Parathyroid adenoma (tissue), 2 donors: Measurements from ENCODE around the gene RRP12.

ENCODE experiments used
- H2AFZ ChIP-seq: fragments of 300-600 bp; sonication (generic); one replicate; pipeline ENCODE4 v1.7.0; 2017; ENCODE audit warnings: antibody characterized with exemption, mild to moderate bottlenecking
- H3K27ac ChIP-seq: fragments of 300-600 bp; sonication (generic); one replicate; pipeline ENCODE4 v1.7.0; 2017
- H3K27me3 ChIP-seq: fragments of 300-600 bp; sonication (generic); one replicate; pipeline ENCODE4 v1.7.0; 2017; ENCODE audit warnings: low read length; ENCODE audit not compliant: control insufficient read depth, insufficient read depth
- H3K36me3 ChIP-seq: fragments of 300-600 bp; sonication (generic); one replicate; pipeline ENCODE4 v1.7.0; 2017; ENCODE audit warnings: low read length; ENCODE audit not compliant: control insufficient read depth, insufficient read depth
- H3K4me1 ChIP-seq: fragments of 300-600 bp; sonication (generic); one replicate; pipeline ENCODE4 v1.7.0; 2017; ENCODE audit warnings: control low read depth
- H3K4me2 ChIP-seq: fragments of 300-600 bp; sonication (generic); one replicate; pipeline ENCODE4 v1.7.0; 2017; ENCODE audit warnings: low read length
- H3K4me3 ChIP-seq: fragments of 300-600 bp; sonication (generic); one replicate; pipeline ENCODE4 v1.7.0; 2017; ENCODE audit warnings: low read depth, low read length
- H3K79me2 ChIP-seq: fragments of 300-600 bp; sonication (generic); one replicate; pipeline ENCODE4 v1.7.0; 2017; ENCODE audit warnings: control low read depth
- H3K9ac ChIP-seq: fragments of 300-600 bp; sonication (generic); one replicate; pipeline ENCODE4 v1.7.0; 2017; ENCODE audit warnings: mild to moderate bottlenecking
- H3K9me3 ChIP-seq: fragments of 300-600 bp; sonication (generic); one replicate; pipeline ENCODE4 v1.7.0; 2017; ENCODE audit warnings: low read length; ENCODE audit not compliant: control insufficient read depth
- TF ChIP-seq, protein P1 (sequence below): fragments of 300-600 bp; sonication (generic); IDR thresholded peaks from one replicate; pipeline ENCODE4 v1.7.0; 2017; ENCODE audit warnings: antibody characterized with exemption, mild to moderate bottlenecking
- donor health status: primary hyperparathyroidism.

RRP12 gene

DNA sequence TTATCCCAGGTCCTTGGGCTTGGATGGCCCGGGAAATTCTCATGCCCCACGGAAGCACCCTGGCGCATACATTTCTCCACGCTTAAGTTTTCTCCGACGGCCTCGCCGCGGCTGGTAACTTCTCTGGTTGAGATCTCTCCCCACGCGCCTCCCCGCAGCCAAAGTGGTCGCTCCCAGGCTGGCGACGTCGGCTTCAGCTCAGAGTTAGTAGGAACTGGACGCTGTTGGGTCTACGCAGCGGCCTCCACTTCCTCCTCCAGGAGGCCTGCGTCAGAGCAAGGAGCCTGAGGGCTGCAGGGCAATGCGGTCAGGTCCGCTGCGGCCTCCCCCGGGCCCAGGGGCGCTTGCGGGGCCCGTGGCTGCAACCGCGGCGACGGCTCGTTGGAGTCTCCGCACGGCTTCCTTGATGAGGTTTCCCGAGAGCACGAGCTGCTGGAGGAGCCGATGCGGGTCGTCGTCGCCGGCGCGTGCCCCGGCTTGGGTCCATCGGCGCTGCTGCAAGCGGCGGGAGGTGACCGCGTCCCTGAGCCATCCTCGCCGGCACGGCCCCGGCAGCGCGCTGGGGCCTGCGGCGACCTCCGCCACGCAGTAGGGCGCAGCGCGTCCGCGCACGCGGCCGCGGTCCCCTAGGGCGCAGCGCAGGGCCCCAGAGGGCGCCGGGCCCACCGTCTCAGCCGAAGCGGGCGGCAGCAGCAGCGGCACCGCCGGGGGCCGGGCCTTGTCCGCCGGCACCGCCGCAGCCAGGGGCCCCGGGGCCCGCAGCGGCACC is 67.4 kb downstream of the RRP12 start:
- Histone ChIP-seq H3K27me3 (no peaks in the 10 kb centered on the region), H3K4me2 (peak overlapping the region; percentile 92), H3K4me1 (peaks cover 22% of the 10 kb centered on the region), H3K79me2 (peaks cover 7% of the 10 kb centered on the region), H3K27ac (peak overlapping the region; percentile 97), H3K4me3 (peak overlapping the region; percentile 84), H3K9me3 (no peaks in the 10 kb centered on the region), H3K9ac (no peak overlapping the region), H3K36me3 (no peaks in the 10 kb centered on the region), H2AFZ (peak overlapping the region; percentile 88)
- TF ChIP-seq, protein P1, sequence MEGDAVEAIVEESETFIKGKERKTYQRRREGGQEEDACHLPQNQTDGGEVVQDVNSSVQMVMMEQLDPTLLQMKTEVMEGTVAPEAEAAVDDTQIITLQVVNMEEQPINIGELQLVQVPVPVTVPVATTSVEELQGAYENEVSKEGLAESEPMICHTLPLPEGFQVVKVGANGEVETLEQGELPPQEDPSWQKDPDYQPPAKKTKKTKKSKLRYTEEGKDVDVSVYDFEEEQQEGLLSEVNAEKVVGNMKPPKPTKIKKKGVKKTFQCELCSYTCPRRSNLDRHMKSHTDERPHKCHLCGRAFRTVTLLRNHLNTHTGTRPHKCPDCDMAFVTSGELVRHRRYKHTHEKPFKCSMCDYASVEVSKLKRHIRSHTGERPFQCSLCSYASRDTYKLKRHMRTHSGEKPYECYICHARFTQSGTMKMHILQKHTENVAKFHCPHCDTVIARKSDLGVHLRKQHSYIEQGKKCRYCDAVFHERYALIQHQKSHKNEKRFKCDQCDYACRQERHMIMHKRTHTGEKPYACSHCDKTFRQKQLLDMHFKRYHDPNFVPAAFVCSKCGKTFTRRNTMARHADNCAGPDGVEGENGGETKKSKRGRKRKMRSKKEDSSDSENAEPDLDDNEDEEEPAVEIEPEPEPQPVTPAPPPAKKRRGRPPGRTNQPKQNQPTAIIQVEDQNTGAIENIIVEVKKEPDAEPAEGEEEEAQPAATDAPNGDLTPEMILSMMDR, result no peak

DNA sequence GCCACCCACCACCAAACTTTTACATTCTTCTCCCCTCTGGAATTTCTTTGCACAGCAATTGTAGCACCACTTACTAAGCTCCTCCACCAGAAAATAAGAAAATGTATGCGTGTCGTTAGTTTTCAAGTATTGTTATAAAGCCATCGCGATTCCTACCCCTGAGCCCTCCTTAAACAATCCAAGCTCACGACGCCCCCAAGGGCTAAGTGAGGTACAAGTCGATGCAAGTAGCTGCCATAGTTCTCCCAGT is 67.9 kb downstream of the RRP12 start:
- H3K4me2 ChIP-seq, result peak overlapping the region; percentile 92
- no peak overlapping the region for H3K9ac ChIP-seq
- H2AFZ ChIP-seq, result peak overlapping the region; percentile 88
- no peaks in the 10 kb centered on the region for H3K9me3 ChIP-seq
- H3K27me3 ChIP-seq, result no peaks in the 10 kb centered on the region
- peak overlapping the region; percentile 82 for H3K27ac ChIP-seq
- peaks cover 7% of the 10 kb centered on the region for H3K79me2 ChIP-seq
- H3K4me1 ChIP-seq, result peaks cover 22% of the 10 kb centered on the region
- peak overlapping the region; percentile 75 for H3K4me3 ChIP-seq
- TF ChIP-seq, protein P1, result no peak
- no peaks in the 10 kb centered on the region for H3K36me3 ChIP-seq

- peak overlapping the region; percentile 92 for H3K4me2 ChIP-seq
- H2AFZ ChIP-seq, result peak overlapping the region; percentile 88
- peaks cover 22% of the 10 kb centered on the region for H3K4me1 ChIP-seq
- peak overlapping the region; percentile 82 for H3K27ac ChIP-seq
- no peaks in the 10 kb centered on the region for H3K9me3 ChIP-seq
- TF ChIP-seq, protein P1, result peak; percentile 35
- peak overlapping the region; percentile 75 for H3K4me3 ChIP-seq
- H3K27me3 ChIP-seq, result no peaks in the 10 kb centered on the region
- no peaks in the 10 kb centered on the region for H3K36me3 ChIP-seq
- H3K79me2 ChIP-seq, result peaks cover 7% of the 10 kb centered on the region
- H3K9ac ChIP-seq, result peak overlapping the region; percentile 63
Measured at GRCh38 chr10:97332591-97333350, 68.4 kb downstream of the RRP12 start.

DNA sequence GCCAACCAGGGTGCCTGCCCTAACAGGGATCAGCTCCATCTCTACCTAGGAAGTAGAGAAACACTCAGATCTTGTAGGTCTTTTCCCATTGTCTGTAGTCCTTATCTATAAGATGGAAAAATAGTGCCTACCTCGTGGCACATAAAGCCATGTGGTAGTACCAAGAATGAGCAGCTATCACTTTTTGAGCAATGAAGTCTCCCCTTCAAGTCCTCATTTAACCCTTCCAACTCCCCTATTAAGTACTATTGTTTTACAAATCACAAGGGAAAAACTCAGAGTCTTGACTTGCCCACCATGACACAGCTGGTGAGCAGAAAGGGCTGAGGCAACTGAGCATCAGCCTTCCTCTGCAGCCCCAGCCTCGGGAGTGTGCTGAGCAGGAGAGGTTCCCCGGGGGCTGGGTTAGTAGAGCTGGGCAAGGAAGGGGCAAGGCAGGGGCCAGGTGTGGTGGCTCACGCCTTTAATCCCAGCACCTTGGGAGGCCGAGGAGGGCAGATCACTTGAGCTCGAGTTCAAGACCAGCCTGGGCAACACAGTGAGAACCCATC is 69.9 kb downstream of the RRP12 start:
- Histone ChIP-seq H3K4me1 (peaks cover 18% of the 10 kb centered on the region), H3K27ac (no peak overlapping the region), H3K4me3 (no peak overlapping the region)

More for the DNA sequence above, 69.9 kb downstream of the RRP12 start:
- Histone ChIP-seq H3K9me3 (no peaks in the 10 kb centered on the region), H2AFZ (no peak overlapping the region), H3K36me3 (no peaks in the 10 kb centered on the region), H3K9ac (no peak overlapping the region), H3K27me3 (no peaks in the 10 kb centered on the region), H3K4me2 (peak overlapping the region; percentile 92), H3K79me2 (peaks cover 11% of the 10 kb centered on the region)
- TF ChIP-seq, protein P1, result no peak
